Breast epithelium (tissue), 4 donors: Measurements from ENCODE around the gene NUMB. TPM values are rescaled to one million over a fixed set of nuclear protein-coding genes. Genes with fewer than 3 reads are reported as not detected.

Experiments
- DNase-seq, 2 donors: peaks; one replicate each; pipeline ENCODE4 v3.0.0-alpha.2; 2019; ENCODE audit warnings: low spot score in 2 of 2
- H3K27ac ChIP-seq, 2 donors: fragments of 200-600 bp; sonication (generic) in 1 of 2; one replicate each; pipeline ENCODE4 v1.5.1; 2016 to 2019; ENCODE audit warnings: mild to moderate bottlenecking in 1 of 2
- H3K27me3 ChIP-seq, 2 donors: fragments of 200-600 bp; sonication (generic) in 1 of 2; one replicate each; pipeline versions ENCODE4 v1.5.1 to v1.6.0; 2017 to 2019; ENCODE audit warnings: control low read depth in 1 of 2, mild to moderate bottlenecking in 1 of 2
- H3K36me3 ChIP-seq: fragments of 200-600 bp; one replicate; pipeline ENCODE4 v1.5.1; 2019
- H3K4me1 ChIP-seq, 2 donors: fragments of 200-600 bp; sonication (generic); one replicate each; pipeline ENCODE4 v1.5.1; 2016 to 2019; ENCODE audit warnings: control low read depth in 1 of 2
- H3K4me3 ChIP-seq, 3 donors: fragments of 200-600 bp; sonication (generic); 1 replicate in 2 of 3; 2 replicates in 1 of 3; pipeline ENCODE4 v1.5.1; 2016 to 2019; ENCODE audit warnings: mild to moderate bottlenecking in 3 of 3, moderate library complexity in 2 of 3
- H3K9me3 ChIP-seq, 2 donors: fragments of 200-600 bp; sonication (generic) in 1 of 2; one replicate each; pipeline ENCODE4 v1.5.1; 2016 to 2019; ENCODE audit warnings: control low read depth in 1 of 2
- CTCF ChIP-seq, 3 donors: fragments of 450-650 bp; IDR thresholded peaks; one replicate each; pipeline ENCODE4 v1.5.1; 2016 to 2017; ENCODE audit warnings: antibody characterized with exemption in 3 of 3, mild to moderate bottlenecking in 3 of 3, moderate library complexity in 3 of 3
- POLR2A ChIP-seq: fragments of 450-650 bp; IDR thresholded peaks from one replicate; pipeline ENCODE4 v1.6.1; 2016; ENCODE audit warnings: antibody characterized with exemption, mild to moderate bottlenecking, moderate library complexity
- POLR2AphosphoS5 ChIP-seq, 3 donors: sonication (generic); formaldehyde crosslinking; IDR thresholded peaks; one replicate each; pipeline ENCODE4 v1.6.1; 2017; ENCODE audit warnings: antibody characterized with exemption in 3 of 3
- intact Hi-C: fragments of 100-400 bp; cut with DNase I; formaldehyde crosslinking; loops from one replicate; pipeline ENCODE4 v1.15.1; 2023; ENCODE audit warnings: low total_unique reads
- total RNA-seq, 3 donors: library from RNA; depleted of rRNA; stranded (reverse); fragments of >200 nt; gene quantifications; one replicate each; pipeline ENCODE4 v1.1.0, GENCODE V29; 2016

Gene NUMB
- total RNA-seq, 3 donors from 2014 or later, result 49.6 to 84.0 (median 61.6) TPM

DNA sequence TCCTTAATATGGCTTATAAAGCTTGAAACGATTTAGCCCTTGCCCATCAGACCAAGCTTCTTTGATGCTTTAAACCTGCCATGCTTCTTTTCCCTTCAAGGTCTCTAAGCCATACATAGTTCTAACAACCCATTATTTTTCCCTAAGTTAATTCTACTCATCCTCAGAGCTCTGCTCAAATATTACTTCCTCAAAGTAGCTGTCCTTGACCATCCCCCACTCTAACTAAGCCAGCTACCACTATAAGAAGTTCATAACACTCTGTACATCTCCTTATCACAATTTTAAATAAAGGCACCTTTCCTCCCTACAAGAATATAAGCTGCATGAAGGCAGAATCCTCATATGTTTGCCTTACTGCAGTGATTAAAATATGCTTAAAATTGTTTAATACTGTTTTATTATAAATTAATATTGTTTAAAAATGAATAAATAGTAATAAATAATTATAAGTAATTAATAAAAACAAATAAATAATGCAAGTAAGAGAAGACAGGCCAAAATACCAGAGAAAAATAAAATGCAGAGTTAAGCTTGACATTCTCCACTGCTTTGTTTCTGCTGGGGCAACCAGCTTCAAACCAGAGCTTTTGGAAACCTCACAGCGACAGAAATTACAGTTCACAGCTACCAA lies 76.8 kb downstream of the NUMB start:
- DNase-seq, result no peak

GRCh38 chr14:73376585-73376984 lies 81.8 kb downstream of the NUMB start:
- intact Hi-C loops, result no loop called here
- TF ChIP-seq CTCF (IDR thresholded peaks at IDR 0.05), result no peak
- TF ChIP-seq POLR2AphosphoS5 (IDR thresholded peaks at IDR 0.05), result no peak
- TF ChIP-seq POLR2A, result no peak
- no peaks in the 10 kb centered on the region for H3K36me3 ChIP-seq
- DNase-seq, result no peak
- H3K27me3 ChIP-seq, result no peaks in the 10 kb centered on the region
- no peaks in the 10 kb centered on the region for H3K9me3 ChIP-seq
- H3K4me3 ChIP-seq, result no peak overlapping the region
- no peaks in the 10 kb centered on the region for H3K4me1 ChIP-seq
- no peak overlapping the region for H3K27ac ChIP-seq

More for the DNA sequence above, 76.8 kb downstream of the NUMB start:
- Histone ChIP-seq H3K27me3 (no peaks in the 10 kb centered on the region), H3K27ac (no peak overlapping the region), H3K4me3 (no peak overlapping the region), H3K9me3 (peaks cover 13 to 22% of the 10 kb centered on the region in 2 donors), H3K4me1 (no peaks in the 10 kb centered on the region), H3K36me3 (no peaks in the 10 kb centered on the region)
- TF ChIP-seq POLR2A, result no peak
- no peak for TF ChIP-seq CTCF (IDR thresholded peaks at IDR 0.05)
- TF ChIP-seq POLR2AphosphoS5 (IDR thresholded peaks at IDR 0.05), result no peak
- intact Hi-C loops, result no loop called here

- DNase-seq, result no peak
- intact Hi-C loops, result no loop called here
- no peak overlapping the region for H3K27ac ChIP-seq
- TF ChIP-seq POLR2A (no peak), POLR2AphosphoS5 (IDR thresholded peaks at IDR 0.05) (no peak), CTCF (IDR thresholded peaks at IDR 0.05) (no peak)
- no peak overlapping the region for H3K4me3 ChIP-seq
- H3K4me1 ChIP-seq, result no peaks in the 10 kb centered on the region
- H3K27me3 ChIP-seq, result no peaks in the 10 kb centered on the region
- H3K9me3 ChIP-seq, result no peaks in the 10 kb centered on the region
- no peaks in the 10 kb centered on the region for H3K36me3 ChIP-seq
Observed at GRCh38 chr14:73375861-73376260, 82.5 kb downstream of the NUMB start.

DNA sequence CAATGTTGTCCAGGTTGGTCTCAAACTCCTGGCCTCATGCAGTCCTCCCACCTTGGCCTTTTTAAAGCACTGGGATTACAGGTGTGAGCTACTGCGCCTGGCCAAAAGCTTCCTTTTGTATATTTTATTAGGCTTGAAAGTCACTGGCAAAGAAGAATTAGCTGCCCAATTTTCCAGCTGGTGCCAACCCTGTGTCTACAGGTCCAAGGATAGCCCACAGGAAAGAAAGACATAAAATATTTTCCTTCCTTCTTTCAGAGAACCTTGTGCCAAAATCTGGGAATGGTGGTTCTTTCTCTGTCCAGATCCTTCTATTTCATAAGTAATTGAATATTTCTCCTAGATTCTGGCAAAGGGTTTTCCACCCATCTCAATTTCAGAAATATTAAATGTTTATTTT lies 84.1 kb downstream of the NUMB start:
- Histone ChIP-seq H3K4me3 (no peak overlapping the region), H3K36me3 (no peaks in the 10 kb centered on the region), H3K4me1 (no peaks in the 10 kb centered on the region), H3K27ac (no peak overlapping the region), H3K27me3 (no peaks in the 10 kb centered on the region), H3K9me3 (no peaks in the 10 kb centered on the region)
- TF ChIP-seq POLR2A (no peak), POLR2AphosphoS5 (IDR thresholded peaks at IDR 0.05) (no peak), CTCF (IDR thresholded peaks at IDR 0.05) (no peak)
- intact Hi-C loops, result no loop called here
- DNase-seq, result no peak

DNA sequence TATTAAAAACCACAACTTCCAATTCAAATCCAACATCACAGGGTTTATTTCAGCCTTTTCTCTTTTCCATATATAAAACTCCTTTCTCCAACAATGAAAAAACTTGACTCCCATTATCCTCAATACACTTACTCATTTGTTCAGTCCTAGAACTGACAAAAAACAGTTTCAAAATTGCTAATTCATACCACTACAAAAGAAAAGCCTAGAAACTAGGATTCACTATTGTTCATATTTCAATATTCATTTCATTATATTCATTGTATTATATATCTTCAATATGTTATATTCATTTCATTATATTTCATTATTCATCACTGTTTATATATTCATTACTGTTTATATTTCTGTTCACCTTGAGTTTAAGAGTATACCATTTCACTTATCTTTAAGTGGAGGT lies 85.8 kb downstream of the NUMB start:
- H3K27me3 ChIP-seq, result no peaks in the 10 kb centered on the region
- no peak for TF ChIP-seq CTCF (IDR thresholded peaks at IDR 0.05)
- no peak for TF ChIP-seq POLR2A
- no peak for TF ChIP-seq POLR2AphosphoS5 (IDR thresholded peaks at IDR 0.05)
- DNase-seq, result no peak
- intact Hi-C loops, result no loop called here
- no peaks in the 10 kb centered on the region for H3K36me3 ChIP-seq
- no peak overlapping the region for H3K27ac ChIP-seq
- no peaks in the 10 kb centered on the region for H3K9me3 ChIP-seq
- H3K4me1 ChIP-seq, result no peaks in the 10 kb centered on the region
- no peak overlapping the region for H3K4me3 ChIP-seq
